T-helper 1 cell treated with Interleukin-12 subunit alpha and Interleukin-12 subunit beta and Interleukin-4 antibody, amounts not matched to agents 30 μg/mL and 1 μg/mL, for 36 hours (primary cell): ENCODE results near the gene STAT3.
A peak's percentile ranks its signal among the peaks of the same experiment; 100 is the strongest.

Experiments
- H3K27ac Mint-ChIP-seq: one replicate; pipeline ENCODE4 v1.8.0; 2021; ENCODE audit warnings: mild to moderate bottlenecking, mixed read lengths
- H3K27me3 Mint-ChIP-seq: one replicate; pipeline ENCODE4 v1.8.0; 2021; ENCODE audit warnings: low read depth, mixed read lengths
- H3K36me3 Mint-ChIP-seq: one replicate; pipeline ENCODE4 v1.8.0; 2021; ENCODE audit warnings: low read depth, mixed read lengths
- H3K4me1 Mint-ChIP-seq: one replicate; pipeline ENCODE4 v1.8.0; 2021; ENCODE audit warnings: low read depth, mixed read lengths
- H3K4me3 Mint-ChIP-seq: one replicate; pipeline ENCODE4 v1.8.0; 2021; ENCODE audit warnings: mild to moderate bottlenecking, moderate library complexity, mixed read lengths
- H3K9me3 Mint-ChIP-seq: one replicate; pipeline ENCODE4 v1.8.0; 2021; ENCODE audit warnings: mixed read lengths

Gene STAT3

DNA sequence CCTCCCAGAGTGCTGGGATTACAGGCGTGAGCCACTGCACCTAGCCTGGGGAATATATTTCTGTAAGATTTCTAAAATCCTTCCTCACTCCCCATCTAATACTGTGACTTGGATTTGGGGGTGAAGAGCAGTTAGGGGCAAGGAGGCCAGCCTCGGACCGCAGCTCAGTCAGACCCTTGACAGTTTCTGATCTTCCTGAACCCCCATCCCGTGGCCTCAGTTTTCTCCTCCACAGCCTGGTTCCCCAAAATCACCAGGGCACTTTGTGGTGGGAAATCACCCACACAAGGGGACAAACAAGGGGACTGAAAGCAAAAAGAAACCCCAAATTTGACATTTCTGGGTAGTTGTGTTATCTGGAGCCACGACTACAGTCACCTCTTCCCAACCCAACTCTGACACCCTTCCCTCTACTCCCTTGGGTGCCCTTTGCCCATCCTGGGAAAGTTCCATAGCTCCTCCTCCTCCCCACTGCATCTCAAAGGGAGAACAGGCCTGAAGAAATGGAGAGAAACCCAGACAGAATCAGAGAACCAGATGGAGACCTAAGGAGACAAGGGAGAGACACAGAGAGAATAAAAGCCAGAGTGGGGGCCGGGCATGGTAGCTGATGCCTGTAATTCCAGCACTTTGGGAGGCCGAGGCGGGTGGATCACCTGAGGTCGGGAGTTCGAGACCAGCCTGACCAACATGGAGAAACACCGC, 102.7 kb downstream of the STAT3 start:
- Mint-ChIP-seq H3K27ac (no peak overlapping the region), H3K36me3 (peaks cover 5% of the 10 kb centered on the region), H3K9me3 (no peaks in the 10 kb centered on the region), H3K4me1 (peaks cover 28% of the 10 kb centered on the region), H3K4me3 (peak overlapping the region; percentile 1), H3K27me3 (no peaks in the 10 kb centered on the region)

- Mint-ChIP-seq H3K4me3 (no peak overlapping the region), H3K27me3 (no peaks in the 10 kb centered on the region), H3K4me1 (peaks cover 19% of the 10 kb centered on the region), H3K27ac (no peak overlapping the region), H3K36me3 (no peaks in the 10 kb centered on the region), H3K9me3 (no peaks in the 10 kb centered on the region)
These were observed 103.7 kb downstream of the STAT3 start for GRCh38 chr17:42284566-42284965.

GRCh38 chr17:42284024-42284369, 104.2 kb downstream of the STAT3 start:
- Mint-ChIP-seq H3K36me3 (no peaks in the 10 kb centered on the region), H3K4me3 (no peak overlapping the region), H3K27ac (no peak overlapping the region), H3K9me3 (no peaks in the 10 kb centered on the region), H3K4me1 (peaks cover 16% of the 10 kb centered on the region), H3K27me3 (no peaks in the 10 kb centered on the region)

- H3K4me3 Mint-ChIP-seq: no peak overlapping the region
- peaks cover 15% of the 10 kb centered on the region for H3K4me1 Mint-ChIP-seq
- no peak overlapping the region for H3K27ac Mint-ChIP-seq
- no peaks in the 10 kb centered on the region for H3K9me3 Mint-ChIP-seq
- no peaks in the 10 kb centered on the region for H3K27me3 Mint-ChIP-seq
- H3K36me3 Mint-ChIP-seq: no peaks in the 10 kb centered on the region
These were observed 104.8 kb downstream of the STAT3 start for GRCh38 chr17:42283241-42284023.

- no peaks in the 10 kb centered on the region for H3K27me3 Mint-ChIP-seq
- H3K27ac Mint-ChIP-seq: no peak overlapping the region
- peaks cover 16% of the 10 kb centered on the region for H3K4me1 Mint-ChIP-seq
- H3K9me3 Mint-ChIP-seq: no peaks in the 10 kb centered on the region
- H3K36me3 Mint-ChIP-seq: peaks cover 2% of the 10 kb centered on the region
- no peak overlapping the region for H3K4me3 Mint-ChIP-seq
These were observed 105.7 kb downstream of the STAT3 start for GRCh38 chr17:42282478-42283080.

DNA sequence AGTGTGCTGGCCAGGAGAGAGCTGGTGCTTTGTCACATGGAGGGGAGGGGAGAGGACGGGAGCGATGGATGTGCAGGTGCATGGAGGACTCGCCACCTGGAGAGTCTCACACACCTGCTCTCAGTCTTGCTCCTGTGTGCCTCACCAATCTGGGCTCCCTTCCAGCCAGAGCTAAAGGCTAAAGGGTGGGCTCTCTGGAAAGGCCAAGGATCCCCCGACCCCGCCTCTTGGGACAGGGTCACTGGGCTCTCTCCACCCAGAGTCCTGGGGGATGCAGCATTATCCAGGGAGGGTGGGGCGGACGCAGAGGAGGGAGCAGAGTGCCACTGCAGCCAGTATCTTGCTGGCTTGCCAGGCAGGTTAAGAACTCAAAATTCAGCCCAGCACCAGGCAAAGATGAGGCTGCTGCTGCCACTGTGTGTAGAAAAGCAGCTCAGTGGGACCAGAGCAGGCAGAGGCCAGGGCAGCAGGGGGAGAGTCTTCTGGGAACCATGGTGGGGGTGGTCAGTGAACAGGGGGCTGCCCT, 106.6 kb downstream of the STAT3 start:
- Mint-ChIP-seq H3K4me3 (no peak overlapping the region), H3K27ac (no peak overlapping the region), H3K36me3 (peaks cover 4% of the 10 kb centered on the region), H3K9me3 (no peaks in the 10 kb centered on the region), H3K27me3 (no peaks in the 10 kb centered on the region), H3K4me1 (peaks cover 16% of the 10 kb centered on the region)

- Mint-ChIP-seq H3K36me3 (peaks cover 7% of the 10 kb centered on the region), H3K27me3 (no peaks in the 10 kb centered on the region), H3K4me3 (no peak overlapping the region), H3K9me3 (no peaks in the 10 kb centered on the region), H3K27ac (no peak overlapping the region), H3K4me1 (peaks cover 18% of the 10 kb centered on the region)
These were observed 108.2 kb downstream of the STAT3 start for GRCh38 chr17:42279776-42280630.

DNA sequence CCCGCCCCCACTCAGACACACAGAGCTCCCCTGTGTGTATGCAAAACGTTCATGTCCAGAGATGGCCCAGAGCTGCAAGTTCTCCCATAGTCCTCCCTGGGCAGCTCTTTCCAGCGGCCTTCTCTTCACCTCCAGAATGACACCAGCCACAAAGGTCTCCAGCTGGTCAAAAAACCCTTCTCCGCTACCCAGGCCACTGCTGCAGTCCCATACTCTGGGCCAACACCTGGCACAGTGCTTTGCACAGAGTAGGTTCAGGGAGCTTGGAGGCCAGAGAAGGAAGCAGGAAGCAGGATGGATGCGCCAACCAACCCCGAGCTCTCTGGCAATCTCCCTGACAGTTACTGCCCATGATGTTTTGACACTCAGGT, 110.9 kb downstream of the STAT3 start:
- peak overlapping the region; percentile 87 for H3K4me3 Mint-ChIP-seq
- no peaks in the 10 kb centered on the region for H3K9me3 Mint-ChIP-seq
- peak overlapping the region; percentile 91 for H3K27ac Mint-ChIP-seq
- peaks cover 32% of the 10 kb centered on the region for H3K4me1 Mint-ChIP-seq
- peaks cover 9% of the 10 kb centered on the region for H3K36me3 Mint-ChIP-seq
- H3K27me3 Mint-ChIP-seq: no peaks in the 10 kb centered on the region

GRCh38 chr17:42276609-42277341, 111.5 kb downstream of the STAT3 start:
- H3K4me3 Mint-ChIP-seq: peak overlapping the region; percentile 87
- peaks cover 9% of the 10 kb centered on the region for H3K36me3 Mint-ChIP-seq
- H3K4me1 Mint-ChIP-seq: peaks cover 38% of the 10 kb centered on the region
- H3K27ac Mint-ChIP-seq: peak overlapping the region; percentile 91
- no peaks in the 10 kb centered on the region for H3K27me3 Mint-ChIP-seq
- no peaks in the 10 kb centered on the region for H3K9me3 Mint-ChIP-seq

DNA sequence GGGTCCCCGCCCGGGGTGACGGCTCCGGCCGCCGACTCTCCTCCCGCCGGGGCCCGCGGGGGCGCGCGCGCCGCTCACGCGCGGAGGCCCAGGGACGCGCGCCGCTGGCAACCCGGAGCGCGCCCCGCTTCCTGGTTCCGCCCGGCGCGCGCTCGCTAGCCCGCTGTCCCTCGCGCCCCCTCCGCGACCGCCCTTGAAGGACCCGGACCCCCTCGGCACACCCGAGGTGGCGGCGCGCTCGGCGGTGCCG, 112.0 kb downstream of the STAT3 start, which contains the start of gene STAT5B:
Gene STAT5B (minus strand): TSS at position 33 of the 250 bp plus-strand sequence. CDS start 44,264 bp downstream, outside the sequence.
- H3K27ac Mint-ChIP-seq: peak within 1 kb of the TSS; percentile 91
- H3K27me3 Mint-ChIP-seq: no peaks in the 10 kb centered on the region
- H3K4me3 Mint-ChIP-seq: peak within 1 kb of the TSS; percentile 93
- H3K36me3 Mint-ChIP-seq: peaks cover 9% of the 10 kb centered on the region
- no peaks in the 10 kb centered on the region for H3K9me3 Mint-ChIP-seq
- peaks cover 43% of the 10 kb centered on the region for H3K4me1 Mint-ChIP-seq

DNA sequence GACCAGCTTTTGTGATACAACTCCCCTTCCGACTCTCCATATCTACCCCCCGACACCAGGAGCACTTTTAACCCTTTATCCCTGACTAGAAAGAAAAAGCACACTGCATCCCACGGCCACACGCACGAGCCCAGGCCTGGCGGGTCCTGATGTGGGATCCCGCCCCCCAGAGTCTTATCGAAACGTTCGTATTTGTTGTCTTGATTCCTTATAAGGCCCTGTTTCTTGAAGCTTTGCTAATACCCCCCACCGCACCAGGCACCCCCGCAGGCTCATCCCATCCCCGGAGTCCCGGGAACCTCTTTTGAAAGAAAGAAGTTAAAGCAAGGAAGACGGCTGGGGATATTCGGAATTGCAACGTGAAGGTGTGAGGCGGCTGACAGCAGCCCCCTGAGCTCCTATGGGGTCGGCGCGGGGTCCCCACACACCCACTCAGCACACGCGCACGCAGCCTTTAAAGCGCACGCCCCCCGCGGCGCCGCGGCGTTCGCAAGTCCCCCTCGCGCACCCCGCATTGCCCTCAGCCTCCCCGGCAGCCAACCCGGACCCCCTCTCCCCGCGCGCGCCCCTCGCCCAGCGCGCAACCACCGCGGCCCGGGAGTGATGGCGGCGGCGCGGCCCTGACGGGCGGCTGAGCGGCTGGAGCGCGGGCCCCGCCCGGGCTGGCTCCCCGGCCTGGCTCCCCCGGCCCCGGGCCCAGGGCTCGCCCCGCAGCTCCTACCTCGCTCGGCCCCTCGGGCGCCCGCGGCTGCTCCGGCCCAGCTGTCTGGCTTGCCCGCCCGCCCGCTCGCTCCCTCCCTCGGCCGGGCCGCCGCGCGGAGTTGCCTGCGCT, 112.5 kb downstream of the STAT3 start:
- no peaks in the 10 kb centered on the region for H3K27me3 Mint-ChIP-seq
- H3K9me3 Mint-ChIP-seq: no peaks in the 10 kb centered on the region
- H3K4me3 Mint-ChIP-seq: peak overlapping the region; percentile 93
- H3K27ac Mint-ChIP-seq: peak overlapping the region; percentile 89
- peaks cover 48% of the 10 kb centered on the region for H3K4me1 Mint-ChIP-seq
- peaks cover 9% of the 10 kb centered on the region for H3K36me3 Mint-ChIP-seq

DNA sequence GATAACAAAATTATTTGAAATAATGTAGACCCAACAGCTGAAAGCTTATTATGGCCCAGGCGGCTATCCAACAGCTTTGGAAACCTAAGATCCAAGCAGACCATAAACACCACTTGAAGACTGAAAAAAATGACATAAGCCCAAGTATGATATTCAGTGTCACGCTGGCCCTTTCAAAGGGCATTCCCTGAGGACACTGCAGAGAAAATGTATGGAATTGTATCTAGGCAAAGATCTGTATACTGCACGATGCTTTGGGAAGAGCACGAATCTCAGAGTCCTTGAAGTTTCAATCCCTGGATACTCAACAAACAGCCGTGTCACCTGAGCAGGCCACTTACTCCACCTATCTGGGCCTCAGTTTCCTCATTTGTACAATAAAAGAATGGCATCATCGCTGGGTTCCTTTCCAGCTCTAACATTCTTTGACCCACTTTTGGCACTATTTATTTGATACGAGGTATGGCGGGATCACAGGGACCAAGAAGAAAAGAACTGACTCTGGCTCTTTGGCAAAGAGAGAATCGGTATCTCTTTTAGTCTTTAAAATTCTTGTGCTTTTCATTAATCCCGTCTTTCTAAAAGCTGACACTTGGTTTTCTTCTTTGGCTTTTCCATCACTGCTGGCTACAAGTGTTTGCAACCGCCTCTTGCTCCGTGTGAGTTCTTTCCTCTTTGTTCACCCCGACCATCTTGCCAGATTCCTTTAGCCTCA, 113.3 kb downstream of the STAT3 start:
- Mint-ChIP-seq H3K9me3 (no peaks in the 10 kb centered on the region), H3K36me3 (peaks cover 9% of the 10 kb centered on the region), H3K27ac (peak overlapping the region; percentile 89), H3K27me3 (no peaks in the 10 kb centered on the region), H3K4me3 (peak overlapping the region; percentile 93), H3K4me1 (peaks cover 52% of the 10 kb centered on the region)

DNA sequence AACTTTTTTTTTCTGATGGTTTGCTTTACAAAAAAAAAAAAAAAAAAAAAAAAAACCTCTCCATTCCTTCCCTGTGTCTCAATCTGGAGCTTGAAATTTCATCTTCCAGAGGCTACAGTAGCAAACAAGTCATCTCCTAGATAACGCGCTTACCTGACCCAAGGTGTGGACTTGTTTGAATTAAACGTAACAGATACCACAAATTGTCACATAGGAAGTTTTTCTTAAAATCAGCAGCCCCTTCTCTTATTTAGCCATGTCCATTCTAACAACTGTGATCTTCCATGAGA, 114.0 kb downstream of the STAT3 start:
- H3K36me3 Mint-ChIP-seq: peaks cover 13% of the 10 kb centered on the region
- peaks cover 58% of the 10 kb centered on the region for H3K4me1 Mint-ChIP-seq

More for the DNA sequence above, 114.0 kb downstream of the STAT3 start:
- Mint-ChIP-seq H3K9me3 (no peaks in the 10 kb centered on the region), H3K27ac (peak overlapping the region; percentile 89), H3K27me3 (no peaks in the 10 kb centered on the region), H3K4me3 (peak overlapping the region; percentile 93)
